Measurements from ENCODE around the gene EFCAB6. TPM values are rescaled to one million over a fixed set of nuclear protein-coding genes. Genes with fewer than 3 reads are reported as not detected.

EFCAB6 gene
- total RNA-seq, 1 experiment from 2014 or later = 0.21 TPM

DNA sequence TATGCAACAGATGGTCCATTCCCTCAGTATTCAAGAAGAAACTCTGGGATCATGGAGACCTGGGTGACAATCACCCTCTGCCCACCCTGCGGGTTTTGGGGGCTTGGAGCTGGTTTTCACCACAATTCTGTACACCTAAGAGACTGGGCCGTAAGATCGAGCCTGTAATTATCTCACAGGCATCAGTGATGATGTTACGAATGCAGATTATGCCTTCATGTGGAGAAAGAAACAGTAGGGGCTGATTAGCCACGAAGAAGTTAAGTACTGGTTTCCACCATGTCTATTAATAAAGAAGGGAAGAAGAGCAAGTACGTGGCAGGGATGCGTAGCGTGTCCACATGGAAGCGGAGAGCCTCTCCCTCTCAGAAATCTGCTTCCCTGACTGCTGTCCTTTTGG is 5.3 kb upstream of the EFCAB6 start:
- intact Hi-C loops (cut with micrococcal nuclease; ENCODE audit: unreplicated experiment) (no loop called here), in situ Hi-C loops (cut with HindIII; ENCODE audit: low pct_unique_long_range_greater_than_20kb, low sequenced_read_pairs) (no loop called here)
- Histone ChIP-seq H3K4me3 (ENCODE audit: low read depth in 2 of 2, low read length in 2 of 2) (no peak overlapping the region), H3K4me1 (ENCODE audit: control insufficient read depth, insufficient read depth, low read length) (peaks cover 7% of the 10 kb centered on the region), H3K36me3 (ENCODE audit: control insufficient read depth, insufficient read depth, low read length) (no peaks in the 10 kb centered on the region), H3K9me3 (ENCODE audit: control insufficient read depth, insufficient read depth, low read depth, low read length) (no peaks in the 10 kb centered on the region), H3K27me3 (ENCODE audit: control insufficient read depth, insufficient read depth, low read length) (no peaks in the 10 kb centered on the region), H3K27ac (ENCODE audit: low read length) (no peak overlapping the region)
- ATAC-seq = no peak
- TF ChIP-seq, protein P1, sequence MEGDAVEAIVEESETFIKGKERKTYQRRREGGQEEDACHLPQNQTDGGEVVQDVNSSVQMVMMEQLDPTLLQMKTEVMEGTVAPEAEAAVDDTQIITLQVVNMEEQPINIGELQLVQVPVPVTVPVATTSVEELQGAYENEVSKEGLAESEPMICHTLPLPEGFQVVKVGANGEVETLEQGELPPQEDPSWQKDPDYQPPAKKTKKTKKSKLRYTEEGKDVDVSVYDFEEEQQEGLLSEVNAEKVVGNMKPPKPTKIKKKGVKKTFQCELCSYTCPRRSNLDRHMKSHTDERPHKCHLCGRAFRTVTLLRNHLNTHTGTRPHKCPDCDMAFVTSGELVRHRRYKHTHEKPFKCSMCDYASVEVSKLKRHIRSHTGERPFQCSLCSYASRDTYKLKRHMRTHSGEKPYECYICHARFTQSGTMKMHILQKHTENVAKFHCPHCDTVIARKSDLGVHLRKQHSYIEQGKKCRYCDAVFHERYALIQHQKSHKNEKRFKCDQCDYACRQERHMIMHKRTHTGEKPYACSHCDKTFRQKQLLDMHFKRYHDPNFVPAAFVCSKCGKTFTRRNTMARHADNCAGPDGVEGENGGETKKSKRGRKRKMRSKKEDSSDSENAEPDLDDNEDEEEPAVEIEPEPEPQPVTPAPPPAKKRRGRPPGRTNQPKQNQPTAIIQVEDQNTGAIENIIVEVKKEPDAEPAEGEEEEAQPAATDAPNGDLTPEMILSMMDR (IDR thresholded peaks at IDR 0.05) = no peak
- no peak for TF ChIP-seq POLR2AphosphoS5 (IDR thresholded peaks at IDR 0.05; ENCODE audit: low read depth, low read length)
- no peak for TF ChIP-seq TCF7L2 (IDR thresholded peaks at IDR 0.05; ENCODE audit: low read depth, low read length)
- TF ChIP-seq, protein P2, sequence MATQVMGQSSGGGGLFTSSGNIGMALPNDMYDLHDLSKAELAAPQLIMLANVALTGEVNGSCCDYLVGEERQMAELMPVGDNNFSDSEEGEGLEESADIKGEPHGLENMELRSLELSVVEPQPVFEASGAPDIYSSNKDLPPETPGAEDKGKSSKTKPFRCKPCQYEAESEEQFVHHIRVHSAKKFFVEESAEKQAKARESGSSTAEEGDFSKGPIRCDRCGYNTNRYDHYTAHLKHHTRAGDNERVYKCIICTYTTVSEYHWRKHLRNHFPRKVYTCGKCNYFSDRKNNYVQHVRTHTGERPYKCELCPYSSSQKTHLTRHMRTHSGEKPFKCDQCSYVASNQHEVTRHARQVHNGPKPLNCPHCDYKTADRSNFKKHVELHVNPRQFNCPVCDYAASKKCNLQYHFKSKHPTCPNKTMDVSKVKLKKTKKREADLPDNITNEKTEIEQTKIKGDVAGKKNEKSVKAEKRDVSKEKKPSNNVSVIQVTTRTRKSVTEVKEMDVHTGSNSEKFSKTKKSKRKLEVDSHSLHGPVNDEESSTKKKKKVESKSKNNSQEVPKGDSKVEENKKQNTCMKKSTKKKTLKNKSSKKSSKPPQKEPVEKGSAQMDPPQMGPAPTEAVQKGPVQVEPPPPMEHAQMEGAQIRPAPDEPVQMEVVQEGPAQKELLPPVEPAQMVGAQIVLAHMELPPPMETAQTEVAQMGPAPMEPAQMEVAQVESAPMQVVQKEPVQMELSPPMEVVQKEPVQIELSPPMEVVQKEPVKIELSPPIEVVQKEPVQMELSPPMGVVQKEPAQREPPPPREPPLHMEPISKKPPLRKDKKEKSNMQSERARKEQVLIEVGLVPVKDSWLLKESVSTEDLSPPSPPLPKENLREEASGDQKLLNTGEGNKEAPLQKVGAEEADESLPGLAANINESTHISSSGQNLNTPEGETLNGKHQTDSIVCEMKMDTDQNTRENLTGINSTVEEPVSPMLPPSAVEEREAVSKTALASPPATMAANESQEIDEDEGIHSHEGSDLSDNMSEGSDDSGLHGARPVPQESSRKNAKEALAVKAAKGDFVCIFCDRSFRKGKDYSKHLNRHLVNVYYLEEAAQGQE (IDR thresholded peaks at IDR 0.05; ENCODE audit: insufficient read depth in 1 of 2, low read depth in 2 of 2, low read length in 1 of 2) = no peak
- no peak for TF ChIP-seq SIN3A (IDR thresholded peaks at IDR 0.05; ENCODE audit: borderline replicate concordance, insufficient read depth, low read depth, low read length)
- POLR2A ChIA-PET = interaction anchor here (0.5 kb wide), 1 partner anchor 387 kb away, joined by 3 read pairs; no protein-coding TSS in a partner anchor
- no TSS peak for BruUV-seq (replicated peaks)
- no peak for DNase-seq (ENCODE audit: low read depth, low spot score)
- CTCF ChIA-PET = no interaction called here

DNA sequence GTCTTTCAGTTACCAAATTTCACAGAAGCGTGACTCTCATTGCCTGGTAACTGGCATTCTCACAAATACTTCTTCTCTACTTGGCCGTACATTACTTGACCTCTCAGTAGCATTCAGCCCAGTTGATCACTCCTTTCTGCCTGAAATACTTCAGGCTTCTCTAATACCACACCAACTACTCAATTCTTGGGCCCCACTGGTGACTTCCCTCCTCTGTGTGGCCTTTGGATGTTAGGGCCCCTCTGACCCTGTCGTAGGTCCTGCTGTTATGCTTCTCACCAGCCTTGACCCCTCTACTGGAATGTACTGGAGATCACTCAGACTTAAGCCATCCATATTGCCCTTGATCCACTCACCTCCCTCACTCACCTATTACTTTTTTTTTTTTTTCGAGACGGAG is 2.2 kb upstream of the EFCAB6 start:
- Histone ChIP-seq H3K27ac (ENCODE audit: low read length) (no peak overlapping the region), H3K4me3 (ENCODE audit: low read depth in 2 of 2, low read length in 2 of 2) (no peak overlapping the region), H3K36me3 (ENCODE audit: control insufficient read depth, insufficient read depth, low read length) (no peaks in the 10 kb centered on the region), H3K27me3 (ENCODE audit: control insufficient read depth, insufficient read depth, low read length) (no peaks in the 10 kb centered on the region), H3K9me3 (ENCODE audit: control insufficient read depth, insufficient read depth, low read depth, low read length) (no peaks in the 10 kb centered on the region), H3K4me1 (ENCODE audit: control insufficient read depth, insufficient read depth, low read length) (peaks cover 7% of the 10 kb centered on the region)
- ATAC-seq = no peak
- POLR2A ChIA-PET = no interaction called here
- no peak for DNase-seq (ENCODE audit: low read depth, low spot score)
- BruUV-seq (replicated peaks) = no TSS peak
- in situ Hi-C loops (cut with HindIII; ENCODE audit: low pct_unique_long_range_greater_than_20kb, low sequenced_read_pairs) (no loop called here), intact Hi-C loops (cut with micrococcal nuclease; ENCODE audit: unreplicated experiment) (no loop called here)
- CTCF ChIA-PET = no interaction called here
- TF ChIP-seq, protein P2 (IDR thresholded peaks at IDR 0.05; ENCODE audit: insufficient read depth in 1 of 2, low read depth in 2 of 2, low read length in 1 of 2) = no peak
- no peak for TF ChIP-seq SIN3A (IDR thresholded peaks at IDR 0.05; ENCODE audit: borderline replicate concordance, insufficient read depth, low read depth, low read length)
- TF ChIP-seq, protein P1 (IDR thresholded peaks at IDR 0.05) = no peak
